GM12878 (cell line): ENCODE measurements around the gene CALB2. TPM values are rescaled to one million over a fixed set of nuclear protein-coding genes. Genes with fewer than 3 reads are reported as not detected.

ENCODE experiments used
- ATAC-seq: fragments of 200-7000 bp; cut with Tn5 transposase; 3 replicates; pipeline ENCODE4 v1.9.1; 2020; ENCODE audit warnings: mild to moderate bottlenecking, moderate library complexity
- BruUV-seq: library from RNA; stranded (reverse); fragments of 400-500 nt; replicated peaks from 2 replicates; lab custom pipeline; 2021; lab: Mats Ljungman, UMichigan
- CTCF ChIA-PET: fragments of 300-600 bp; sonication (Branson Sonifier 250); formaldehyde crosslinking; extraction: SDS; loops from one replicate; lab custom pipeline; 2021; ENCODE audit warnings: inconsistent platforms; lab: Yijun Ruan, JAX
- POLR2A ChIA-PET: fragments of 350-600 bp; formaldehyde crosslinking; extraction: SDS; loops from one replicate; lab custom pipeline; 2021; ENCODE audit warnings: inconsistent platforms; lab: Charles Lee
- RAD21 ChIA-PET: fragments of 300-600 bp; sonication (Branson Sonifier 250); formaldehyde crosslinking; loops from one replicate; lab custom pipeline; 2023; ENCODE audit warnings: antibody characterized with exemption; ENCODE audit not compliant: unreplicated experiment; lab: Charles Lee
- SMC1A ChIA-PET: fragments of 300-600 bp; sonication (Branson Sonifier 250); formaldehyde crosslinking; loops from one replicate; lab custom pipeline; 2023; ENCODE audit not compliant: unreplicated experiment, uncharacterized antibody; lab: Charles Lee
- DNase-seq: peaks from one replicate; pipeline ENCODE4 v3.0.0-alpha.2; 2011; ENCODE audit warnings: low read depth, low spot score
- FAIRE-seq: peaks from 3 replicates; lab custom pipeline; 2011; peaks lifted over from hg19 to GRCh38; lab: Jason Lieb, UNC
- H2AFZ ChIP-seq: 2 replicates; pipeline ENCODE4 v1.6.0; 2011; ENCODE audit warnings: low read depth, low read length, control low read depth; ENCODE audit not compliant: control insufficient read depth
- H3K27ac ChIP-seq: 2 replicates; pipeline ENCODE4 v1.5.1; 2011; ENCODE audit warnings: control low read depth; ENCODE audit not compliant: control insufficient read depth, insufficient read depth
- H3K27me3 ChIP-seq, 2 experiments: replicated peaks in 1 of 2; 2 replicates each; pipeline versions ENCODE4 v1.6.0 to v1.6.1; 2011; ENCODE audit warnings: low read length in 1 of 2; ENCODE audit not compliant: control insufficient read depth in 2 of 2, insufficient read depth in 2 of 2
- H3K36me3 ChIP-seq, 2 experiments: 2 replicates each; pipeline ENCODE4 v1.5.1; 2011; ENCODE audit warnings: low read length in 1 of 2; ENCODE audit not compliant: control insufficient read depth in 2 of 2, insufficient read depth in 2 of 2
- H3K4me1 ChIP-seq: 2 replicates; pipeline ENCODE4 v1.6.1; 2011; ENCODE audit warnings: mild to moderate bottlenecking, low read length, moderate library complexity, mixed read lengths; ENCODE audit not compliant: control insufficient read depth, insufficient read depth
- H3K4me2 ChIP-seq: 2 replicates; pipeline ENCODE4 v1.6.0; 2011; ENCODE audit warnings: control low read depth; ENCODE audit not compliant: control insufficient read depth, insufficient read depth
- H3K4me3 ChIP-seq: fragments of 200-600 bp; sonication (generic); 2 replicates; pipeline ENCODE4 v1.5.1; 2016
- H3K79me2 ChIP-seq: 2 replicates; pipeline ENCODE4 v1.6.0; 2011; ENCODE audit warnings: low read length; ENCODE audit not compliant: control insufficient read depth, insufficient read depth
- H3K9ac ChIP-seq: 2 replicates; pipeline ENCODE4 v1.8.0; 2011; ENCODE audit warnings: low read length, control low read depth, mixed read lengths; ENCODE audit not compliant: control insufficient read depth, insufficient read depth
- H3K9me3 ChIP-seq: replicated peaks from 3 replicates; pipeline ENCODE4 v1.5.1; 2011; ENCODE audit warnings: mild to moderate bottlenecking, low read length; ENCODE audit not compliant: control insufficient read depth, insufficient read depth
- H4K20me1 ChIP-seq: 2 replicates; pipeline ENCODE4 v1.6.0; 2011; ENCODE audit not compliant: control insufficient read depth, insufficient read depth
- BCLAF1 ChIP-seq: fragments of 450-650 bp; IDR thresholded peaks from 2 replicates; pipeline ENCODE4 v1.6.1; 2017; ENCODE audit warnings: antibody characterized with exemption, mild to moderate bottlenecking, moderate library complexity
- BHLHE40 ChIP-seq, 2 experiments: fragments of 450-650 bp in 1 of 2; IDR thresholded peaks; 2 replicates each; pipeline ENCODE4 v1.6.1; 2011 to 2017; ENCODE audit warnings: low read depth in 2 of 2, borderline replicate concordance in 1 of 2, improper control_type of control experiment in 1 of 2, low read length in 1 of 2, mild to moderate bottlenecking in 1 of 2
- ELK1 ChIP-seq: IDR thresholded peaks from 2 replicates; pipeline ENCODE4 v1.6.1; 2012; ENCODE audit warnings: low read depth, low read length, improper control_type of control experiment
- GATAD2B ChIP-seq: fragments of 450-650 bp; conservative IDR thresholded peaks from 2 replicates; pipeline ENCODE4 v1.6.1; 2017; ENCODE audit warnings: low read depth, mild to moderate bottlenecking, moderate library complexity
- IKZF1 ChIP-seq: fragments of 450-650 bp; conservative IDR thresholded peaks from 2 replicates; pipeline ENCODE4 v1.6.1; 2017; ENCODE audit warnings: antibody characterized with exemption, mild to moderate bottlenecking
- MTA2 ChIP-seq: fragments of 450-650 bp; IDR thresholded peaks from 2 replicates; pipeline ENCODE4 v1.6.1; 2016; ENCODE audit warnings: low read depth, mild to moderate bottlenecking, moderate library complexity
- MTA3 ChIP-seq: IDR thresholded peaks from 2 replicates; pipeline ENCODE4 v1.6.1; 2012; ENCODE audit warnings: low read length, inconsistent platforms, borderline replicate concordance
- NR2F1 ChIP-seq: fragments of 450-650 bp; conservative IDR thresholded peaks from 2 replicates; pipeline ENCODE4 v1.6.1; 2017; ENCODE audit warnings: mild to moderate bottlenecking
- SIN3A ChIP-seq: IDR thresholded peaks from 2 replicates; pipeline ENCODE4 v1.6.1; 2012; ENCODE audit warnings: low read depth, low read length, improper control_type of control experiment
- SMC3 ChIP-seq: IDR thresholded peaks from 2 replicates; pipeline ENCODE4 v1.6.1; 2011; ENCODE audit warnings: low read length, improper control_type of control experiment, borderline replicate concordance
- TBL1XR1 ChIP-seq: IDR thresholded peaks from 2 replicates; pipeline ENCODE4 v1.6.1; 2012; ENCODE audit warnings: low read depth, low read length, improper control_type of control experiment
- ZNF207 ChIP-seq: fragments of 450-650 bp; IDR thresholded peaks from 2 replicates; pipeline ENCODE4 v1.6.1; 2014; ENCODE audit warnings: antibody characterized with exemption, mild to moderate bottlenecking, borderline replicate concordance
- ZNF384 ChIP-seq: IDR thresholded peaks from 2 replicates; pipeline ENCODE4 v1.6.1; 2012; ENCODE audit warnings: low read depth, mild to moderate bottlenecking, low read length, improper control_type of control experiment, borderline replicate concordance
- WGBS: methylation state at CpG from one replicate; pipeline ENCODE4 v1.1.6; 2016; ENCODE audit warnings: low lambda C conversion rate; ENCODE audit not compliant: insufficient replicate concordance, insufficient coverage; ENCODE audit errors: missing lambda C conversion rate; 5-methylcytosine and 5-hydroxymethylcytosine counted together
- in situ Hi-C: fragments of 300-500 bp; cut with MboI; formaldehyde crosslinking; loops from 9 replicates; pipeline ENCODE4 v1.14.3; 2018; ENCODE audit warnings: mixed read lengths
- intact Hi-C: fragments of 100-400 bp; cut with micrococcal nuclease; formaldehyde crosslinking; loops from one replicate; pipeline ENCODE4 v1.14.2; 2022; ENCODE audit not compliant: unreplicated experiment
- polyA plus RNA-seq, 11 experiments: library from polyadenylated mRNA; depleted of rRNA in 4 of 11; unstranded in 6 of 11; stranded (reverse) in 5 of 11; fragments of >200 nt; fragmentation: Nextera tagmentation in 4 of 11; fragmentation: Illumina TruSeq in 1 of 11; extraction: Ambion mirVana in 4 of 11; extraction: Trizol in 1 of 11; gene quantifications; 1 replicate in 1 of 11; 2 replicates in 10 of 11; pipeline versions ENCODE4 v1.2.1 to v1.2.3, GENCODE V29; 2011 to 2016; ENCODE audit warnings: inconsistent platforms in 2 of 11, missing spikeins in 2 of 11, low read depth in 1 of 11
- total RNA-seq, 4 experiments: library from RNA; depleted of rRNA in 3 of 4; stranded (reverse); fragments of >200 nt in 3 of 4; fragmentation: Illumina TruSeq in 1 of 4; extraction: Trizol in 1 of 4; gene quantifications; 2 replicates each; pipeline versions ENCODE4 v1.2.1 to v1.2.3, GENCODE V29; 2013 to 2021
- TF ChIP-seq, protein P1 (sequence below): fragments of 450-650 bp; IDR thresholded peaks from 2 replicates; pipeline ENCODE4 v1.6.1; 2017; ENCODE audit warnings: mild to moderate bottlenecking, moderate library complexity

CALB2 gene
- total and polyA plus RNA-seq, 10 of the 15 experiments (the other 5 are each of a cell fraction or from before 2014, with no cell fraction given): not detected

DNA sequence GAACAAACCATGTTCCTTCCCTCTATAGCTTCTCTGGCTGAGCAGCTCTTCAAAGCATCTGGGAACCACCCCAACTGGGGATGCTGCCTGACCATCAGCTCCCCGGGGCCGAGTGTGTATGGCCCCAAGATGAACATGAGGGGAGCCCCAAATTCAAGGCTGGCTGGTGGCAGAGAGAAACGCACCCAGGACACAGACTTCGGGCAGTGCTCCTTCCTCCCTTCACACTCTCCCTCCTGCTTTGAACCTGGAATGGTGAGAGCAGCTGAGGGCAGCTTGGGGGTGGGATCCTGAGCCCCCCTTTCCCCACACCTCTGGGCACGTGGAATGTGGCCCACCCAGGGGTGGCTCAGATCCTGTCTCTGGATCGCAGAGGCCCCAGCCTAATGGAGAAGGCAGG, 66.1 kb downstream of the CALB2 start:
- ChIA-PET CTCF (interaction anchor here (1.0 to 1.6 kb wide), 2 partner anchors 14 to 75 kb away, joined by 3 to 5 read pairs; no protein-coding TSS in a partner anchor), SMC1A (interaction anchor here (1.1 kb wide), 1 partner anchor 135 kb away, joined by 3 read pairs; the partner anchor contains the start of gene CMTR2), POLR2A (no interaction called here), RAD21 (no interaction called here)
- H3K9me3 ChIP-seq: no peaks in the 10 kb centered on the region
- no peak overlapping the region for H2AFZ ChIP-seq
- in situ Hi-C loops (no loop called here), intact Hi-C loops (no loop called here)
- no peaks in the 10 kb centered on the region for H3K36me3 ChIP-seq
- FAIRE-seq (no peak), ATAC-seq (no peak), DNase-seq (no peak)
- H3K9ac ChIP-seq: no peak overlapping the region
- no peak overlapping the region for H3K4me2 ChIP-seq
- no peak overlapping the region for H3K27ac ChIP-seq
- H3K79me2 ChIP-seq: no peaks in the 10 kb centered on the region
- no peaks in the 10 kb centered on the region; a peak in 1 of 4 replicates for H3K27me3 ChIP-seq
- H3K4me3 ChIP-seq: no peak overlapping the region
- WGBS: 29% methylated on average over 6 of the region's 6 CpGs
- no TSS peak for BruUV-seq
- H4K20me1 ChIP-seq: no peaks in the 10 kb centered on the region
- no peaks in the 10 kb centered on the region for H3K4me1 ChIP-seq
- no peak for TF ChIP-seq GATAD2B
- TF ChIP-seq ELK1: no peak
- TF ChIP-seq SMC3: no peak
- TF ChIP-seq TBL1XR1: no peak
- TF ChIP-seq ZNF384: no peak
- TF ChIP-seq IKZF1: no peak
- TF ChIP-seq MTA2: no peak
- TF ChIP-seq, protein P1, sequence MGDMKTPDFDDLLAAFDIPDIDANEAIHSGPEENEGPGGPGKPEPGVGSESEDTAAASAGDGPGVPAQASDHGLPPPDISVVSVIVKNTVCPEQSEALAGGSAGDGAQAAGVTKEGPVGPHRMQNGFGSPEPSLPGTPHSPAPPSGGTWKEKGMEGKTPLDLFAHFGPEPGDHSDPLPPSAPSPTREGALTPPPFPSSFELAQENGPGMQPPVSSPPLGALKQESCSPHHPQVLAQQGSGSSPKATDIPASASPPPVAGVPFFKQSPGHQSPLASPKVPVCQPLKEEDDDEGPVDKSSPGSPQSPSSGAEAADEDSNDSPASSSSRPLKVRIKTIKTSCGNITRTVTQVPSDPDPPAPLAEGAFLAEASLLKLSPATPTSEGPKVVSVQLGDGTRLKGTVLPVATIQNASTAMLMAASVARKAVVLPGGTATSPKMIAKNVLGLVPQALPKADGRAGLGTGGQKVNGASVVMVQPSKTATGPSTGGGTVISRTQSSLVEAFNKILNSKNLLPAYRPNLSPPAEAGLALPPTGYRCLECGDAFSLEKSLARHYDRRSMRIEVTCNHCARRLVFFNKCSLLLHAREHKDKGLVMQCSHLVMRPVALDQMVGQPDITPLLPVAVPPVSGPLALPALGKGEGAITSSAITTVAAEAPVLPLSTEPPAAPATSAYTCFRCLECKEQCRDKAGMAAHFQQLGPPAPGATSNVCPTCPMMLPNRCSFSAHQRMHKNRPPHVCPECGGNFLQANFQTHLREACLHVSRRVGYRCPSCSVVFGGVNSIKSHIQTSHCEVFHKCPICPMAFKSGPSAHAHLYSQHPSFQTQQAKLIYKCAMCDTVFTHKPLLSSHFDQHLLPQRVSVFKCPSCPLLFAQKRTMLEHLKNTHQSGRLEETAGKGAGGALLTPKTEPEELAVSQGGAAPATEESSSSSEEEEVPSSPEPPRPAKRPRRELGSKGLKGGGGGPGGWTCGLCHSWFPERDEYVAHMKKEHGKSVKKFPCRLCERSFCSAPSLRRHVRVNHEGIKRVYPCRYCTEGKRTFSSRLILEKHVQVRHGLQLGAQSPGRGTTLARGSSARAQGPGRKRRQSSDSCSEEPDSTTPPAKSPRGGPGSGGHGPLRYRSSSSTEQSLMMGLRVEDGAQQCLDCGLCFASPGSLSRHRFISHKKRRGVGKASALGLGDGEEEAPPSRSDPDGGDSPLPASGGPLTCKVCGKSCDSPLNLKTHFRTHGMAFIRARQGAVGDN: no peak
- no peak for TF ChIP-seq BCLAF1
- TF ChIP-seq SIN3A: no peak
- TF ChIP-seq ZNF207: no peak
- TF ChIP-seq MTA3: no peak
- TF ChIP-seq NR2F1: no peak
- TF ChIP-seq BHLHE40 (IDR thresholded peaks at IDR 0.05; ENCODE audit: borderline replicate concordance in 1 of 2, low read depth in 2 of 2, low read length in 1 of 2): no peak
- TF ChIP-seq, all 136 proteins: peak for 0
